GM12872 (cell line): ENCODE results near the gene LGR4.

Source experiments
- CTCF ChIP-seq: IDR thresholded peaks from 3 replicates; pipeline ENCODE4 v1.5.1; 2011; ENCODE audit warnings: low read depth, mild to moderate bottlenecking, low read length, moderate library complexity; ENCODE audit not compliant: insufficient read depth

Gene LGR4

DNA sequence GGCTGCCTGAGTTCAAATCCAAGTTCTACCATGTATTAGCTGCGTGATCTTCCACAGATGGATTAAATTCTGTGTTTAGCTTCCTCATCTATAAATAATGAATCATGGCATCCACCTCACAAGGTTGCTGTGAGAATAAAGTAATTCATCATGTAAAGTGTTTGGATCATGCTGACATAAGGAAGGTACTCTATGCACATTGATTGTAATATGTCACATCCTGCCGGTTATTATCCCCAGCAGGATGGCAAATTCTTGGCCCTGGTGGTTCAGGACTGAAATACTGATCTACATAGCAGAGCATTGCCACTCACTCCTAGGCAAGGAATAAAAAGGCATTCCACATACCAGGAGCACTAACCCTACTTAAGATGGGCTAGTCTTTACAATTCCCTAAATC, 40.8 kb downstream of the LGR4 start:
- TF ChIP-seq CTCF: no peak

DNA sequence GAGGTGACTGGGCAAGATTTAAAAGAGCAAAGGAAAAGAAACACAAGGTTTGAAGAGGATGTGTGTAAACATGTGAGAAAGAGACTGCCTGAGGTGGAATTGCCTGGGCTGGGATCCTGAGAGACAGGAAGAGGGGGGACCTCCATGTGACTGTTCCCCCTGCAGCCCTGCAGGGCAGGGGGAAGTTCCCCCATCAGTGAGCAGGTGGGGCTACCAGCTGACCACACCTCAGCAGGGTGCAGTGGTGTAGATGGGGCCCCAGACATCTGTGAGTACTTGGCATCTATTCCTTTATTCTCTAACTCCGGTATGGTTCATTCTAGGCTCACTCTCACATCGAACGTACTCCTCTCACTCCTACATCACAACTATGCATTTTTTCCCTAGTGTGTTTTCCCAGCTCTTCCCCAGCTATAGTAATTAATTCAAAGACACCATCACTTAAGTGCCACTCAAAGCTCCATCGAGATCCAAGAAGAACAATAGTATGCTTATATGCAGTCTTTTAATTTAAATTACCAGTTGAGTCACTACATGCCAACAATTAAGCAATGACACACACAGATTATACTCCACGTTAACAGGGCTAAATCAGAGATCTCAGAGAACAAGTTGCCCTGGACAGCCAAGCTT, 42.7 kb downstream of the LGR4 start:
- TF ChIP-seq CTCF: no peak

- no peak for TF ChIP-seq CTCF
Measured at GRCh38 chr11:27427183-27427980, 45.2 kb downstream of the LGR4 start.

DNA sequence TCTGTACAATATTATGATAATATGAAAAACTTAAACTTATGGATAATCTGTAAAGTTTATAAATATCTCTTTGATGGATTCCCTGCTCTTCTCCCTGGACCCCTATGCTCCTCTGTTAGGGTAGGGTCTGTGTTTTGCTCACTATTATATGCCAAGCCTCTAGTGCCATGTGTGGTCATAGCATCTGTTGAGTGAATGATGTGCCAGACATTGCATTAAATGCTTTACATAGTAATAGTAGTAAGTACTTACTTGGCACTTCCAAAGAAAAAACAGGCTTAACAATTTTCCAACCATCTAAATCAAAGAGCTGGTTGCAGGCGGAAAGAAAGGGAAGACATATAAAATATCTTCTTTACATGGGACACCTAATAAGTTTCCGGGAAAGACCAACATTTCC, 46.8 kb downstream of the LGR4 start:
- TF ChIP-seq CTCF: no peak

GRCh38 chr11:27423125-27423524, 49.5 kb downstream of the LGR4 start:
- TF ChIP-seq CTCF: no peak

- no peak for TF ChIP-seq CTCF
Measured at GRCh38 chr11:27421819-27422494, 50.6 kb downstream of the LGR4 start.

- TF ChIP-seq CTCF: no peak
Measured at GRCh38 chr11:27420722-27421572, 51.6 kb downstream of the LGR4 start.
